ENCODE results near the gene OPRL1.
A peak's percentile ranks its signal among the peaks of the same experiment; 100 is the strongest.

Gene OPRL1

GRCh38 chr20:64055893-64056638 lies 23.8 kb upstream of the OPRL1 start:
- DNase-seq (ENCODE audit: low read depth in 1 of 2, low spot score in 1 of 2), result no peak

DNA sequence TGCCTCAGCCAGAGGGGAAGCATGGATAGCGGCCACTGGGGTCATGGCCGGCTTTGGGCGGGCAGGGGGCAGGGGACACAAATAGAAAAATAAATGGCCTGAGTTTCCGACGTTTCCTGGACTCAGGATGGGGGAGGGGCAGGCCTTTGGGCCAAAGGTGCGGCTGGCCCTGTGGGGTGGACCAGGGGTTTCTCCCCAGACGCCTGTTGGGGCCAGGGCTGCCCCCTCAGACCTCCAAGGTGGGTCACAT lies 23.3 kb upstream of the OPRL1 start:
- no peak for DNase-seq (ENCODE audit: low read depth in 1 of 2, low spot score in 1 of 2)

- no peak for DNase-seq (ENCODE audit: low read depth in 1 of 2, low spot score in 1 of 2)
These were observed 22.8 kb upstream of the OPRL1 start for GRCh38 chr20:64056889-64057627.

- DNase-seq (ENCODE audit: low read depth in 1 of 2, low spot score in 1 of 2), result peak; percentile 74 to 76
These were observed 22.0 kb upstream of the OPRL1 start for GRCh38 chr20:64057628-64058498.

DNA sequence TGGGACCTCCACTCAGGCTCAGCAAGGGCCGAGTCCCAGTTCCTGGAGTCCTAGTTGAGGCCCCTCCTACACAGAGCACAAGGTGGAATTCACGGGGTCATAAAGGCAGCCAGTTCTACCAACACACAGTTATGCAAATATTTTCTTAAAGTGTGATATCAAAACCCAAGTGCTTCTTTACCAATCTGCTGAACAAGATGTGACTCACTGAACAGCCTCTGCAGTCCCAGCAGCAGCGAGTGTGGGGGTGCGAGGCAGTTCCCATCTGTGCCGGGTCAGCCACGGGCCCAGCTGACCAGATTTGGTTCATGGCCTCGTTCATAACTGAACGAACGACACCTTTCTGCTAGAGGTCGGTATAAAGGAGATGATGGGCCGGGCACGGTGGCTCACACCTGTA lies 21.3 kb upstream of the OPRL1 start:
- DNase-seq (ENCODE audit: low read depth in 1 of 2, low spot score in 1 of 2), result no peak

DNA sequence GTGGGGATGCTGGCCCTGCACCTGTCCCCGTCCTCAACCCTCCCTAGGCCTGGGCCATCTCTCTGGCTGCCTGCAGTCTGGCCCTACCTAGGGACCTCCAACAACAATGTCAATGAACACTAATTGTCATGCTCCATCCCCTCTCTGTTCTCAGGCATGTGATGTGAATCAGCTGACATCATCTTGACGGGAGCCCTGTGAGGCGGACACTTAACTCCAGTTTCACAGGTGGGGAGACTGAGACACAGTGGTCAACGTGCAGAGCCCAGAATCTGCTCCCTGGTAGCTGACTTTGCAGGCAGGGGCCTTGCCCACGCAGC lies 17.6 kb upstream of the OPRL1 start:
- no peak for DNase-seq (ENCODE audit: low read depth in 1 of 2, low spot score in 1 of 2)

DNA sequence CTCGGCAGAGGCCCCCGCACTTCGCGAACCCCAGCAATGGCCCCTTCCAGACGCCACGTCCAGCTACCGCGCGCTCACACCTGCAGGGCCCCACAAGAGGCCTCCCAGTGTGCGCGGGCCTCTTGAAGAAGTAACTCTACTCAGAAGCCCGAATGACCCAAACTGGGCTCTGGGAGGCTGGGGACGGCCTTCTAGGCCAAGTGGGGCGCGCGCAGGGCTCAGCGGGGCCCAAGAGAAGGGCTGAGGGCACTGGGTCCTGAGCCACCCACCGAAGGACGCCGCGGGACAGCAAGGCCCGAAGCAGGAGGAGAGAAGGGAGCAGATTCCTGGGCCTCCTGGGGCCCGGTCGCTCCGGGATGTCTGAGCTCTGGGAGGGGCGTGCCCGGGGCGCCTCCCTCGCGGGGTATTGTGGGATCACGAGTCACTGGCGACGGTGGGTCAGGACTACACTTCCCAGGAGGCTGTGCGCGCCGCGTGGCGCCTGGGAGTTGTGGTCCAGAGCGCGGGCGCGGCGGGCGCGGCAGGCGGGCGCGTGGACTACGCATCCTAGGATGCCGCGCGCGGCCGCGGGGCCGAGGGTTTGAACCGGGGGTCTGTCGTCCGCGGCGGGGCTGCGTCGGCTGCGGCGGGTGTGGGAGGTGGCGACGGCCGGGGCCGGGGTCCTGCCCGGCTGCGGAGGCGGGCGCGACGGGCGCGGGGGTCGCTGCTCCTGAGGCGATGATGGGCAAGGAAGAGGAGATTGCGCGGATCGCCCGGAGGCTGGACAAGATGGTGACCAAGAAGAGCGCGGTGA lies 17.1 kb upstream of the OPRL1 start, which contains the start of gene TCEA2:
Gene TCEA2, plus strand, starts transcription at position 603 of the 793 bp plus-strand sequence. Its CDS starts 115 bp downstream, at position 718.
- DNase-seq (ENCODE audit: low read depth in 1 of 2, low spot score in 1 of 2), result peak; percentile 84 to 92

DNA sequence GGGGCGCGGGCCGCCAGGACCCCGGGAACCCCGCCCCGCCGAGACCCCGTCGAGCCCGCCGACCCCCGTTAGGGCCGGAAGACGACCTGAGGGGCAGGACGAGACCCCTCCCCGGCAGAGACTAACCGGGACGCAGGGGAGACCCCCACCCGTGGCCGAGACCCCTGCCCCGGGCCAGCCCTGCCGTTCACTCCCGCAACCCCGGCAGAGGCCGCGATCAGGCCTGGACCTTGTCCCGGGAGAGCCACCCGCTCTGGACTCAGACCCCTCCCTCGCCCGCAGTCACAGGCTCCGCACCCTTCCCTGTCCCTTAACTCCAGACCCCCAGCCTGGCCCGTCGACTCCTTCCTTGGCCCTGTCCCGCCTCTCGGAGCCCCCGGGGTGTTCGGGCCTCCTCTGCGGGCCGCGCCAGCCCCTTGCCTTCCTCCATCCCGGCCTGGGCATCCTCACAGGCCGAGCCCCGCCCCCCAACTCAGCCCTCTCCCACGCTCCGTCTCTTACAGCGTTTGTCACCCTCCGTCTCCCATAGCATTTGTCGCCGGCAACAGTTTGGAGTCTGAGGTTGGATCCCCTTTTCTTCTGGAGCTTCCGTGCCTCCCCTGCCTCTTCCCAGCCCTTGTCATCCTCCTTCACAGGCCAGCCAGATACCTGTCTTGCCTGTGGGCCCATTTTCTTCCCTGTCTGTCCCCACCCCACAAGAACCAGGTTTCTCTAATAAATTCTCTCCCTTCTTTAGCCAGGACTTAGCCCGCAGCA lies 16.3 kb upstream of the OPRL1 start:
- DNase-seq (ENCODE audit: low read depth in 1 of 2, low spot score in 1 of 2), result no peak

DNA sequence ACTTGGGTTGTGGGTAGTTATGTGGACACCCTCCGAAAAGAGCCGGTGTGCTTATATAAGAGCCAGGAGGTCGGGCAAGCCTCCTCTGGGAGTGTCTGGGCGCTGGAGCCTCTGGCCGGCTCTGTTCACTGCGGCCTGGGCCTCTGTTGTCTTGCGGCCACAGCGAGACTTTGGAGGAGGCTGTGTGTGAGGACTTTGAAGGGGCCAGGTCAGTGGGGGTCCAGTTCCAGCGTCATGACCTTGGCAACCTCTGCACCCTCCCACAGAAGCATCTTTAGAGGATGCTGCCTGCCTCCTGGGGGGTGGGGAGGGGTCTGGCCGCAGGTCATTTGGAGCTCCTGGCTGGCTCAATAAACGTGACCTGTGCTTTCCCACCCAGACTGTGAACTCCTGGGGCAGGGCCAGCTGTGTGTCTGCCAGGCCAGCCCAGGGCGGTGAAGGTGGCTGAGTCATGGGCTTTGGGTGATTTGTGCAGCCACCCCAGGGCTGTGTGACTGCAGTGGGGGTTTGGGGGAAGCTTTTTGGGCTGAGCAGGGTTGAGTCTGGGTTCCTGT lies 15.7 kb upstream of the OPRL1 start:
- no peak for DNase-seq (ENCODE audit: low read depth in 1 of 2, low spot score in 1 of 2)

GRCh38 chr20:64065062-64065973 lies 14.6 kb upstream of the OPRL1 start:
- no peak for DNase-seq (ENCODE audit: low read depth in 1 of 2, low spot score in 1 of 2)

GRCh38 chr20:64065974-64066343 lies 13.9 kb upstream of the OPRL1 start:
- peak in 1 of 2 donors; percentile 23 for DNase-seq (ENCODE audit: low read depth in 1 of 2, low spot score in 1 of 2)

- no peak for DNase-seq (ENCODE audit: low read depth in 1 of 2, low spot score in 1 of 2)
These were observed 12.8 kb upstream of the OPRL1 start for GRCh38 chr20:64067005-64067632.

- DNase-seq (ENCODE audit: low read depth in 1 of 2, low spot score in 1 of 2), result no peak
These were observed 12.1 kb upstream of the OPRL1 start for GRCh38 chr20:64067733-64068307.

DNA sequence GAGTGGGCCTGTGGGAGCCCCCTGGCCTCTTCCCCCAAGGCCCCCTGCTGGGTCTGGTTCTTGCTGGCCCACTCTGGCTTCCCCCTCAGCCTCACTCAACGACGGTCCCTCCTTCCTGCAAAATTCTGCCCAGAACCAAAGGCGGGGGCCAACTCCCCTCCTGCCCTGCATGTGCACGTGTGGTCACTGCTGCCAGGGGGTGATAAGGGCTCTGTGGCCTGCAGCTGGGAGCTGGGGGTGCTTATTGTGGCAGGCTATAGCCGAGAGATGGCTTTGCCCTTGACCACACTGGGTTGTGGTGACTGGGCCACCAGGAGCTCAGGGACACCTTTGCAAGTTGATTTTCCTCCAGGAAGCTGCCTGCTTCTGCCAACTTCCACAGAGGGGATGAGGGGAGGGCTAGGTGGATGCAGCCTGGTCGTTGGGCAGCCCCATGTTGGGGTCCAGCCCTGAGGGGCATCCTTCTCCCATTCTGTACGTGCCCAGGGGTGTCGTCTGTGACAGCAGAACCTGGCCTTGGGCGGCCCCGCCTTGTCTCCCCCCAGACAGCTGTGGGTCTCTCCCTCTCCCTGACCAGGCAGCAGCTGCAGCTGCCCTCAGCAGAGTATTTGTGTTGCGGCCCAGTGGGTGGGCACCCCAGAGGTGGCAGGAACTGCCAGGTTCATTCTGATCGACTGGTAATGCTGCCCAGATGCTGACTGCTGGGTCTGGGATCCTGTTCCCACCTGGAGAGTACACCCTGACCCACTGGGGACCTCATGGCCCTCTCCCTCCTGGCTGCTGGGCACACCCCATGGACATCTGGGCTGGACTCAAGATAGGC lies 11.3 kb upstream of the OPRL1 start:
- DNase-seq (ENCODE audit: low read depth in 1 of 2, low spot score in 1 of 2), result no peak

- no peak for DNase-seq (ENCODE audit: low read depth in 1 of 2, low spot score in 1 of 2)
These were observed 10.7 kb upstream of the OPRL1 start for GRCh38 chr20:64069209-64069613.

- no peak for DNase-seq (ENCODE audit: low read depth in 1 of 2, low spot score in 1 of 2)
These were observed 10.2 kb upstream of the OPRL1 start for GRCh38 chr20:64069614-64070243.
